Cardiac muscle cell (in vitro differentiated cells and primary cell): ENCODE measurements around the gene POC1A. TPM values are rescaled to one million over a fixed set of nuclear protein-coding genes. Genes with fewer than 3 reads are reported as not detected.

ENCODE experiments used
- DNase-seq, 2 donors: peaks; one replicate each; pipeline versions ENCODE4 v3.0.0 to v3.0.0-alpha.2; 2010 to 2017; ENCODE audit warnings: low read depth in 1 of 2, low spot score in 1 of 2
- H3K27ac ChIP-seq: fragments of 200-600 bp; sonication (generic); 2 replicates; pipeline ENCODE4 v1.5.1; 2016
- H3K27me3 ChIP-seq: fragments of 200-600 bp; sonication (generic); 2 replicates; pipeline ENCODE4 v1.6.0; 2016; ENCODE audit warnings: control low read depth
- H3K36me3 ChIP-seq: fragments of 200-600 bp; sonication (generic); 2 replicates; pipeline ENCODE4 v1.5.1; 2016; ENCODE audit warnings: control low read depth
- H3K4me1 ChIP-seq: fragments of 200-600 bp; sonication (generic); 2 replicates; pipeline ENCODE4 v1.8.1; 2017; ENCODE audit warnings: low read depth, mild to moderate bottlenecking, mixed run types
- H3K4me3 ChIP-seq: fragments of 200-600 bp; sonication (generic); 2 replicates; pipeline ENCODE4 v1.5.1; 2016; ENCODE audit warnings: mild to moderate bottlenecking
- H3K9me3 ChIP-seq: fragments of 200-600 bp; sonication (generic); 2 replicates; pipeline ENCODE4 v1.5.1; 2017; ENCODE audit warnings: low read depth, mild to moderate bottlenecking, control low read depth
- CTCF ChIP-seq: IDR thresholded peaks from 2 replicates; pipeline ENCODE4 v1.5.1; 2012; ENCODE audit warnings: low read depth, mild to moderate bottlenecking, low read length
- polyA plus RNA-seq: library from polyadenylated mRNA; unstranded; fragments of >200 nt; fragmentation: Nextera tagmentation; extraction: Ambion mirVana; gene quantifications from 2 replicates; pipeline ENCODE4 v1.2.1, GENCODE V29; 2016
- total RNA-seq: library from RNA; depleted of rRNA; stranded (reverse); fragments of >200 nt; gene quantifications from 2 replicates; pipeline ENCODE4 v1.2.3, GENCODE V29; 2016

The POC1A gene
- total and polyA plus RNA-seq, 2 experiments from 2014 or later: 10.6 to 12.4 TPM

- Histone ChIP-seq H3K27me3 (no peaks in the 10 kb centered on the region), H3K4me1 (peaks cover 44% of the 10 kb centered on the region), H3K27ac (no peak overlapping the region), H3K36me3 (no peaks in the 10 kb centered on the region), H3K9me3 (no peaks in the 10 kb centered on the region), H3K4me3 (no peak overlapping the region)
- TF ChIP-seq CTCF: no peak
- no peak for DNase-seq
Observed at GRCh38 chr3:52097851-52098507, 56.2 kb downstream of the POC1A start.

- Histone ChIP-seq H3K27me3 (no peaks in the 10 kb centered on the region), H3K4me1 (peaks cover 54% of the 10 kb centered on the region), H3K27ac (no peak overlapping the region), H3K4me3 (no peak overlapping the region), H3K36me3 (no peaks in the 10 kb centered on the region), H3K9me3 (no peaks in the 10 kb centered on the region)
- TF ChIP-seq CTCF: no peak
- no peak for DNase-seq
Observed at GRCh38 chr3:52095990-52096775, 58.0 kb downstream of the POC1A start.

GRCh38 chr3:52094571-52095485 lies 59.4 kb downstream of the POC1A start:
- Histone ChIP-seq H3K4me1 (peaks cover 67% of the 10 kb centered on the region), H3K27me3 (no peaks in the 10 kb centered on the region)
- TF ChIP-seq CTCF: no peak

GRCh38 chr3:52093756-52094545 lies 60.3 kb downstream of the POC1A start:
- no peak for TF ChIP-seq CTCF
- no peaks in the 10 kb centered on the region for H3K9me3 ChIP-seq
- H3K27me3 ChIP-seq: no peaks in the 10 kb centered on the region
- no peaks in the 10 kb centered on the region for H3K36me3 ChIP-seq
- no peak overlapping the region for H3K27ac ChIP-seq
- DNase-seq: peak in 1 of 2 donors; percentile 64
- peaks cover 72% of the 10 kb centered on the region for H3K4me1 ChIP-seq
- H3K4me3 ChIP-seq: no peak overlapping the region

More at GRCh38 chr3:52094571-52095485, 59.4 kb downstream of the POC1A start:
- H3K27ac ChIP-seq: peak overlapping the region; percentile 19
- no peaks in the 10 kb centered on the region for H3K36me3 ChIP-seq
- H3K9me3 ChIP-seq: no peaks in the 10 kb centered on the region
- DNase-seq: peak in 1 of 2 donors; percentile 63
- no peak overlapping the region for H3K4me3 ChIP-seq

- Histone ChIP-seq H3K27ac (no peak overlapping the region), H3K4me1 (peaks cover 75% of the 10 kb centered on the region), H3K36me3 (no peaks in the 10 kb centered on the region), H3K27me3 (no peaks in the 10 kb centered on the region), H3K4me3 (no peak overlapping the region), H3K9me3 (no peaks in the 10 kb centered on the region)
- no peak for DNase-seq
- no peak for TF ChIP-seq CTCF
Observed at GRCh38 chr3:52092891-52093290, 61.3 kb downstream of the POC1A start.
